Stimulated activated CD4-positive, alpha-beta T cell treated with anti-CD3 and anti-CD28 coated beads, Interleukin-1b, Interleukin-23, amount 100 ng/mL, for 1 hour (primary cell): ENCODE measurements around the gene SLC37A1.

ENCODE experiments used
- DNase-seq, 2 donors: peaks; one replicate each; pipeline ENCODE4 v3.0.0-alpha.2; 2020; ENCODE audit warnings: low read depth in 2 of 2

SLC37A1 gene

GRCh38 chr21:42562816-42563215 lies 49.2 kb downstream of the SLC37A1 start:
- DNase-seq, result no peak

- DNase-seq, result no peak
Observed at GRCh38 chr21:42563261-42563660, 49.6 kb downstream of the SLC37A1 start.

- no peak for DNase-seq
Observed at GRCh38 chr21:42563686-42564085, 50.0 kb downstream of the SLC37A1 start.

GRCh38 chr21:42564561-42564971 lies 50.9 kb downstream of the SLC37A1 start:
- no peak for DNase-seq

- no peak for DNase-seq
Observed at GRCh38 chr21:42565206-42565810, 51.7 kb downstream of the SLC37A1 start.

GRCh38 chr21:42565886-42566523 lies 52.4 kb downstream of the SLC37A1 start:
- DNase-seq, result no peak

- DNase-seq, result no peak
Observed at GRCh38 chr21:42566524-42567213, 53.0 kb downstream of the SLC37A1 start.

- DNase-seq, result no peak
Observed at GRCh38 chr21:42567214-42567555, 53.5 kb downstream of the SLC37A1 start.

- no peak for DNase-seq
Observed at GRCh38 chr21:42567861-42568260, 54.2 kb downstream of the SLC37A1 start.

GRCh38 chr21:42568376-42568775 lies 54.7 kb downstream of the SLC37A1 start:
- DNase-seq, result no peak

- no peak for DNase-seq
Observed at GRCh38 chr21:42568866-42569731, 55.4 kb downstream of the SLC37A1 start.

- DNase-seq, result no peak
Observed at GRCh38 chr21:42569732-42570301, 56.2 kb downstream of the SLC37A1 start.

- no peak for DNase-seq
Observed at GRCh38 chr21:42570362-42570761, 56.7 kb downstream of the SLC37A1 start.

- DNase-seq, result no peak
Observed at GRCh38 chr21:42570841-42571387, 57.3 kb downstream of the SLC37A1 start.

- DNase-seq, result no peak
Observed at GRCh38 chr21:42571391-42572150, 57.9 kb downstream of the SLC37A1 start.

GRCh38 chr21:42572906-42573495 lies 59.3 kb downstream of the SLC37A1 start:
- DNase-seq, result no peak

- DNase-seq, result no peak
Observed at GRCh38 chr21:42574234-42575027, 60.8 kb downstream of the SLC37A1 start.

- DNase-seq, result no peak
Observed at GRCh38 chr21:42575111-42575510, 61.5 kb downstream of the SLC37A1 start.

- no peak for DNase-seq
Observed at GRCh38 chr21:42576639-42577038, 63.0 kb downstream of the SLC37A1 start.

GRCh38 chr21:42578034-42578433 lies 64.4 kb downstream of the SLC37A1 start:
- no peak for DNase-seq
